D721Med (cell line): Measurements from ENCODE around the gene RETREG3.

Experiments
- DNase-seq: peaks from one replicate; pipeline ENCODE4 v3.0.0; 2011; ENCODE audit warnings: low spot score; ENCODE audit not compliant: insufficient read length
- FAIRE-seq: peaks from 2 replicates; lab custom pipeline; 2011; peaks lifted over from hg19 to GRCh38; lab: Jason Lieb, UNC
- CTCF ChIP-seq: IDR thresholded peaks from 2 replicates; pipeline ENCODE4 v1.5.1; 2012; ENCODE audit warnings: mild to moderate bottlenecking, control low read depth; ENCODE audit not compliant: insufficient read depth; ENCODE audit errors: missing control alignments

RETREG3 gene

GRCh38 chr17:42531455-42532354, 77.5 kb downstream of the RETREG3 start:
- no peak for FAIRE-seq

GRCh38 chr17:42530952-42531454, 78.2 kb downstream of the RETREG3 start:
- FAIRE-seq (no peak), DNase-seq (no peak)
- TF ChIP-seq CTCF: no peak

More at GRCh38 chr17:42531455-42532354, 77.5 kb downstream of the RETREG3 start:
- DNase-seq: no peak
- peak; percentile 25 for TF ChIP-seq CTCF
